IMR-90 (cell line): ENCODE measurements around the gene ARID4B. TPM values are rescaled to one million over a fixed set of nuclear protein-coding genes. Genes with fewer than 3 reads are reported as not detected.

Experiments
- ATAC-seq: fragments of 200-7000 bp; cut with Tn5 transposase; 2 replicates; pipeline ENCODE4 v1.9.1; 2020; ENCODE audit warnings: low read depth, mild to moderate bottlenecking, moderate library complexity
- BruUV-seq: library from RNA; stranded (reverse); fragments of 400-500 nt; replicated peaks from 2 replicates; lab custom pipeline; 2021; lab: Mats Ljungman, UMichigan
- CTCF ChIA-PET: fragments of 300-600 bp; formaldehyde crosslinking; extraction: SDS; loops from one replicate; lab custom pipeline; 2021; ENCODE audit warnings: antibody characterized with exemption; lab: Yijun Ruan, JAX
- POLR2A ChIA-PET: fragments of 300-600 bp; sonication (Branson Sonifier 250); formaldehyde crosslinking; loops from one replicate; lab custom pipeline; 2022; ENCODE audit warnings: antibody characterized with exemption; ENCODE audit not compliant: unreplicated experiment; lab: Charles Lee
- DNase-seq: peaks from one replicate; pipeline ENCODE4 v3.0.0; 2013
- H2AFZ ChIP-seq: replicated peaks from 2 replicates; pipeline ENCODE3; 2013; ENCODE audit warnings: low read length, mild to moderate bottlenecking; ENCODE audit not compliant: poor library complexity
- H2AK5ac ChIP-seq: 2 replicates; pipeline ENCODE4 v1.6.1; 2013; ENCODE audit warnings: low read depth, low read length, inconsistent platforms
- H2AK9ac ChIP-seq: replicated peaks from 2 replicates; pipeline ENCODE3; 2013; ENCODE audit warnings: mild to moderate bottlenecking, low read depth, low read length, moderate library complexity; ENCODE audit not compliant: poor library complexity
- H2BK120ac ChIP-seq: 2 replicates; pipeline ENCODE4 v1.6.1; 2013; ENCODE audit warnings: low read depth, low read length, inconsistent platforms
- H2BK15ac ChIP-seq: 3 replicates; pipeline ENCODE4 v1.6.1; 2013; ENCODE audit warnings: low read depth, low read length, inconsistent platforms
- H2BK20ac ChIP-seq: 2 replicates; pipeline ENCODE4 v1.6.1; 2013; ENCODE audit warnings: low read depth, mild to moderate bottlenecking, inconsistent platforms, low read length, moderate library complexity
- H2BK5ac ChIP-seq: 2 replicates; pipeline ENCODE4 v1.6.1; 2013; ENCODE audit warnings: mild to moderate bottlenecking, low read depth, low read length, inconsistent platforms; ENCODE audit not compliant: poor library complexity, severe bottlenecking
- H3K14ac ChIP-seq: replicated peaks from 2 replicates; pipeline ENCODE4 v1.6.1; 2013; ENCODE audit warnings: low read depth, low read length, inconsistent platforms
- H3K18ac ChIP-seq: 2 replicates; pipeline ENCODE4 v1.6.1; 2013; ENCODE audit warnings: low read depth, low read length, control low read depth
- H3K23ac ChIP-seq: 2 replicates; pipeline ENCODE4 v1.6.1; 2013; ENCODE audit warnings: low read depth, low read length, inconsistent platforms
- H3K27ac ChIP-seq: 2 replicates; pipeline ENCODE4 v1.5.1; 2013; ENCODE audit warnings: mild to moderate bottlenecking, control low read depth, low read length; ENCODE audit not compliant: insufficient read depth
- H3K27me3 ChIP-seq: 2 replicates; pipeline ENCODE4 v1.6.1; 2013; ENCODE audit warnings: low read length; ENCODE audit not compliant: control insufficient read depth, insufficient read depth
- H3K36me3 ChIP-seq: 2 replicates; pipeline ENCODE4 v1.6.1; 2013; ENCODE audit warnings: low read length, mixed read lengths; ENCODE audit not compliant: control insufficient read depth, insufficient read depth
- H3K4ac ChIP-seq: 2 replicates; pipeline ENCODE4 v1.6.1; 2013; ENCODE audit warnings: low read depth, low read length, inconsistent platforms
- H3K4me1 ChIP-seq: 2 replicates; pipeline ENCODE4 v1.6.1; 2013; ENCODE audit warnings: low read length, mixed read lengths; ENCODE audit not compliant: control insufficient read depth, insufficient read depth
- H3K4me2 ChIP-seq: 2 replicates; pipeline ENCODE4 v1.6.1; 2013; ENCODE audit warnings: low read depth, mild to moderate bottlenecking, control low read depth, low read length, moderate library complexity
- H3K4me3 ChIP-seq: 2 replicates; pipeline ENCODE4 v1.5.1; 2013; ENCODE audit warnings: low read depth, mild to moderate bottlenecking, control low read depth, low read length, moderate library complexity; ENCODE audit not compliant: insufficient read depth
- H3K56ac ChIP-seq: 2 replicates; pipeline ENCODE4 v1.6.1; 2013; ENCODE audit warnings: low read length, inconsistent platforms; ENCODE audit not compliant: insufficient read depth; ENCODE audit errors: extremely low read depth
- H3K79me1 ChIP-seq, 2 experiments: 2 replicates each; pipeline ENCODE4 v1.6.1; 2013; ENCODE audit warnings: low read length in 2 of 2, inconsistent platforms in 1 of 2, low read depth in 1 of 2
- H3K9ac ChIP-seq: 2 replicates; pipeline ENCODE4 v1.6.1; 2013; ENCODE audit warnings: low read depth, low read length, control low read depth
- H3K9me1 ChIP-seq: 2 replicates; pipeline ENCODE4 v1.6.1; 2013; ENCODE audit warnings: low read length, inconsistent platforms; ENCODE audit not compliant: insufficient read depth
- H3K9me3 ChIP-seq: 2 replicates; pipeline ENCODE4 v1.6.1; 2013; ENCODE audit warnings: low read length; ENCODE audit not compliant: control insufficient read depth, insufficient read depth
- H4K20me1 ChIP-seq: 2 replicates; pipeline ENCODE4 v1.6.1; 2013; ENCODE audit warnings: low read length, inconsistent platforms; ENCODE audit not compliant: insufficient read depth
- H4K5ac ChIP-seq: 2 replicates; pipeline ENCODE4 v1.6.1; 2013; ENCODE audit warnings: mild to moderate bottlenecking, low read depth, low read length, control low read depth
- H4K8ac ChIP-seq, 2 experiments: 2 replicates each; pipeline ENCODE4 v1.6.1; 2013; ENCODE audit warnings: low read depth in 2 of 2, low read length in 2 of 2, control low read depth in 1 of 2, inconsistent platforms in 1 of 2
- H4K91ac ChIP-seq: 2 replicates; pipeline ENCODE4 v1.6.1; 2013; ENCODE audit warnings: low read depth, low read length, inconsistent platforms; ENCODE audit not compliant: insufficient read depth
- CEBPB ChIP-seq: IDR thresholded peaks from 2 replicates; pipeline ENCODE4 v1.6.1; 2012; ENCODE audit warnings: low read depth, low read length, improper control_type of control experiment
- CHD1 ChIP-seq: IDR thresholded peaks from 2 replicates; pipeline ENCODE4 v1.6.1; 2012; ENCODE audit warnings: low read depth, low read length, improper control_type of control experiment
- FOS ChIP-seq: fragments of 150-350 bp; IDR thresholded peaks from 2 replicates; pipeline ENCODE4 v1.6.1; 2016; ENCODE audit warnings: low read depth, low read length
- MAFK ChIP-seq: IDR thresholded peaks from 2 replicates; pipeline ENCODE4 v1.6.1; 2012; ENCODE audit warnings: low read depth, low read length, improper control_type of control experiment
- MAZ ChIP-seq: IDR thresholded peaks from 2 replicates; pipeline ENCODE4 v1.6.1; 2012; ENCODE audit warnings: low read depth, mild to moderate bottlenecking, low read length, improper control_type of control experiment, moderate library complexity, borderline replicate concordance
- MXI1 ChIP-seq: IDR thresholded peaks from 2 replicates; pipeline ENCODE4 v1.6.1; 2012; ENCODE audit warnings: low read depth, mild to moderate bottlenecking, low read length, moderate library complexity, borderline replicate concordance
- RAD21 ChIP-seq: IDR thresholded peaks from 2 replicates; pipeline ENCODE4 v1.6.1; 2012; ENCODE audit warnings: low read length, improper control_type of control experiment
- RFX5 ChIP-seq: IDR thresholded peaks from 2 replicates; pipeline ENCODE4 v1.8.0; 2012; ENCODE audit warnings: low read depth, mild to moderate bottlenecking, low read length, moderate library complexity
- SMC3 ChIP-seq: fragments of 150-350 bp; IDR thresholded peaks from 2 replicates; pipeline ENCODE4 v1.6.1; 2016; ENCODE audit warnings: low read depth, mild to moderate bottlenecking, antibody characterized with exemption, low read length, moderate library complexity
- WGBS, 2 experiments: methylation state at CpG; one replicate each; pipeline versions ENCODE4 v1.1.5 to v1.1.7; 2013; ENCODE audit warnings: missing lambda C conversion rate in 2 of 2; ENCODE audit not compliant: insufficient read length in 1 of 2; ENCODE audit errors: extremely low coverage in 2 of 2; 5-methylcytosine and 5-hydroxymethylcytosine counted together
- dilution Hi-C: fragments of 300-500 bp; cut with HindIII; formaldehyde crosslinking; loops from one replicate; pipeline ENCODE4 v1.14.3; 2018; ENCODE audit warnings: low sequenced_read_pairs; ENCODE audit not compliant: unreplicated experiment
- in situ Hi-C: fragments of 300-500 bp; cut with MboI; formaldehyde crosslinking; loops from 3 replicates; pipeline ENCODE4 v1.14.3; 2019; ENCODE audit warnings: low sequenced_read_pairs, inconsistent platforms, mixed read lengths
- intact Hi-C: fragments of 100-400 bp; cut with micrococcal nuclease; formaldehyde crosslinking; loops from 2 replicates; pipeline ENCODE4 v1.10.0; 2022
- polyA plus RNA-seq, 3 experiments: library from polyadenylated mRNA; depleted of rRNA; stranded (reverse); fragments of >200 nt; gene quantifications; 2 replicates each; pipeline ENCODE4 v1.2.3, GENCODE V29; 2012; ENCODE audit warnings: low replicate concordance in 1 of 3
- total RNA-seq: library from RNA; depleted of rRNA; stranded (reverse); fragments of >200 nt; gene quantifications from 2 replicates; pipeline ENCODE4 v1.2.3, GENCODE V29; 2012
- TF ChIP-seq, protein P1 (sequence below): conservative IDR thresholded peaks from 2 replicates; pipeline ENCODE4 v1.5.1; 2012; ENCODE audit warnings: mild to moderate bottlenecking, low read depth, low read length, improper control_type of control experiment

Gene ARID4B
- total and polyA plus RNA-seq, 2 of the 4 experiments (the other 2 are of a cell fraction), result 8.5 to 16.0 TPM

DNA sequence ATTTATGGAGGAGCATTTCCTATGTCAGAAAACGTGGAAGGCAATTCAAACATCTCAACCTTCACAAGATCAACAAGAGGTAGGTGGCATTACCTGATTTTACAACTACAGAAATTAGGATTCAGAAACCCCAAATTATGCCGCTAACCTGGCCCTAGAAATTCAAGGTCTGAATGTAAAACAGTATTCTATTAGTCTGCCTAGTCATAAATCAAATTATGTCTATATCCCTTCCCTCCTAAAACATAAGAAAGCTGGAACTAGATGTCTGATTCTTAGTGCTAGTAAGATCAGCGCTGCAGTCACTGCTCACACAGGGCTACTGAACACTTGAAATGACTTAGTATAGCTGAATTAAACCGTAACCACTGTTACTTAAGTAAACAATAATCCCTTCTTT lies 200.8 kb downstream of the ARID4B start:
- dilution Hi-C loops, result no loop called here
- no peak overlapping the region for H3K4ac ChIP-seq
- H3K9me3 ChIP-seq, result no peaks in the 10 kb centered on the region
- 0 out of 2 replicates have a peak overlapping the region, but pooled peaks have one; percentile 4 for H2AK5ac ChIP-seq
- peak overlapping the region; percentile 99 for H3K4me2 ChIP-seq
- no peak overlapping the region for H4K8ac ChIP-seq
- H3K14ac ChIP-seq, result 0 out of 2 replicates have a peak overlapping the region, but pooled peaks have one; percentile 86
- H2BK5ac ChIP-seq, result peak overlapping the region; percentile 8
- H3K36me3 ChIP-seq, result peaks cover 9% of the 10 kb centered on the region
- no peak overlapping the region for H2BK15ac ChIP-seq
- in situ Hi-C loops, result no loop called here
- H3K4me1 ChIP-seq, result 0 out of 2 replicates have a peak, but pooled peaks cover 1% of the 10 kb centered on the region
- H2BK120ac ChIP-seq, result no peak overlapping the region
- H3K56ac ChIP-seq, result peak overlapping the region; percentile 78; the same call in 1 of the 2 replicates
- no peaks in the 10 kb centered on the region; the same call in 1 of the 2 replicates for H3K9me1 ChIP-seq
- ChIA-PET CTCF (no interaction called here), POLR2A (no interaction called here)
- H3K18ac ChIP-seq, result no peak overlapping the region
- peaks cover 58% of the 10 kb centered on the region for H4K20me1 ChIP-seq
- no peak overlapping the region for H2AK9ac ChIP-seq
- H3K27me3 ChIP-seq, result no peaks in the 10 kb centered on the region
- BruUV-seq, result no TSS peak
- H3K27ac ChIP-seq, result no peak overlapping the region
- no peak overlapping the region for H4K91ac ChIP-seq
- DNase-seq (no peak), ATAC-seq (no peak)
- intact Hi-C loops, result no loop called here
- H4K5ac ChIP-seq, result no peak overlapping the region
- peaks cover 0 to 23% of the 10 kb centered on the region in 2 experiments; a peak in 2 of 4 replicates for H3K79me1 ChIP-seq
- no peak overlapping the region for H2BK20ac ChIP-seq
- peak overlapping the region; percentile 87 for H3K23ac ChIP-seq
- no peak for TF ChIP-seq SMC3
- no peak for TF ChIP-seq FOS
- no peak for TF ChIP-seq MAFK
- TF ChIP-seq, protein P1, sequence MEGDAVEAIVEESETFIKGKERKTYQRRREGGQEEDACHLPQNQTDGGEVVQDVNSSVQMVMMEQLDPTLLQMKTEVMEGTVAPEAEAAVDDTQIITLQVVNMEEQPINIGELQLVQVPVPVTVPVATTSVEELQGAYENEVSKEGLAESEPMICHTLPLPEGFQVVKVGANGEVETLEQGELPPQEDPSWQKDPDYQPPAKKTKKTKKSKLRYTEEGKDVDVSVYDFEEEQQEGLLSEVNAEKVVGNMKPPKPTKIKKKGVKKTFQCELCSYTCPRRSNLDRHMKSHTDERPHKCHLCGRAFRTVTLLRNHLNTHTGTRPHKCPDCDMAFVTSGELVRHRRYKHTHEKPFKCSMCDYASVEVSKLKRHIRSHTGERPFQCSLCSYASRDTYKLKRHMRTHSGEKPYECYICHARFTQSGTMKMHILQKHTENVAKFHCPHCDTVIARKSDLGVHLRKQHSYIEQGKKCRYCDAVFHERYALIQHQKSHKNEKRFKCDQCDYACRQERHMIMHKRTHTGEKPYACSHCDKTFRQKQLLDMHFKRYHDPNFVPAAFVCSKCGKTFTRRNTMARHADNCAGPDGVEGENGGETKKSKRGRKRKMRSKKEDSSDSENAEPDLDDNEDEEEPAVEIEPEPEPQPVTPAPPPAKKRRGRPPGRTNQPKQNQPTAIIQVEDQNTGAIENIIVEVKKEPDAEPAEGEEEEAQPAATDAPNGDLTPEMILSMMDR, result no peak
- no peak for TF ChIP-seq MAZ
- TF ChIP-seq CEBPB, result no peak
- TF ChIP-seq RFX5, result no peak
- no peak for TF ChIP-seq RAD21
- no peak for TF ChIP-seq CHD1
- TF ChIP-seq MXI1, result no peak
- H3K9ac ChIP-seq, result peak overlapping the region; percentile 88; the same call in 1 of the 2 replicates
- H3K4me3 ChIP-seq, result peak overlapping the region; percentile 73
- WGBS, 2 experiments, result no CpG with 5 or more reads among the region's 4 CpGs
- no peak overlapping the region for H2AFZ ChIP-seq
